Hepatic stellate cell (primary cell): ENCODE data around the gene TNRC18.
"Not testable (repeated sequence)": the region's sequence is repeated elsewhere in the genome, so short reads cannot be mapped to it uniquely, and the experiment has no call there.

Experiments used
- DNase-seq: peaks from one replicate; pipeline ENCODE4 v3.0.0; 2011; ENCODE audit warnings: low spot score

Gene TNRC18

GRCh38 chr7:5349437-5350173 is 74.0 kb downstream of the TNRC18 start:
- no peak for DNase-seq

GRCh38 chr7:5349005-5349380 is 74.6 kb downstream of the TNRC18 start:
- no peak for DNase-seq

GRCh38 chr7:5348134-5349004 is 75.3 kb downstream of the TNRC18 start:
- DNase-seq, result no peak

- DNase-seq, result no peak
Measured at GRCh38 chr7:5345671-5346070, 78.0 kb downstream of the TNRC18 start.

GRCh38 chr7:5345171-5345570 is 78.5 kb downstream of the TNRC18 start:
- no peak for DNase-seq

GRCh38 chr7:5344342-5344741 is 79.3 kb downstream of the TNRC18 start:
- no peak for DNase-seq

GRCh38 chr7:5343884-5344283 is 79.8 kb downstream of the TNRC18 start:
- DNase-seq, result no peak

- DNase-seq, result no peak
Measured at GRCh38 chr7:5342631-5343030, 81.0 kb downstream of the TNRC18 start.

GRCh38 chr7:5339955-5340354 is 83.7 kb downstream of the TNRC18 start:
- no peak for DNase-seq

- DNase-seq, result no peak
Measured at GRCh38 chr7:5337047-5337446, 86.6 kb downstream of the TNRC18 start.

- no peak for DNase-seq
Measured at GRCh38 chr7:5334671-5335070, 89.0 kb downstream of the TNRC18 start.

- no peak for DNase-seq
Measured at GRCh38 chr7:5333121-5334045, 90.3 kb downstream of the TNRC18 start.

- no peak for DNase-seq
Measured at GRCh38 chr7:5332579-5332978, 91.1 kb downstream of the TNRC18 start.

GRCh38 chr7:5330288-5330687 is 93.3 kb downstream of the TNRC18 start:
- no peak for DNase-seq

GRCh38 chr7:5324961-5325360 is 98.7 kb downstream of the TNRC18 start:
- DNase-seq, result no peak

- DNase-seq, result not testable (repeated sequence)
Measured at GRCh38 chr7:5323800-5324781, 99.5 kb downstream of the TNRC18 start.

- no peak for DNase-seq
Measured at GRCh38 chr7:5322621-5323410, 100.8 kb downstream of the TNRC18 start.

GRCh38 chr7:5320802-5321396 is 102.7 kb downstream of the TNRC18 start:
- DNase-seq, result no peak

GRCh38 chr7:5320391-5320790 is 103.2 kb downstream of the TNRC18 start:
- no peak for DNase-seq

- DNase-seq, result not testable (repeated sequence)
Measured at GRCh38 chr7:5318613-5319012, 105.0 kb downstream of the TNRC18 start.
